Measurements from ENCODE around the gene EDIL3. TPM values are rescaled to one million over a fixed set of nuclear protein-coding genes. Genes with fewer than 3 reads are reported as not detected.

Gene EDIL3
- total and polyA plus RNA-seq, 2 of the 8 experiments (the other 6 are each of a cell fraction or from before 2014, with no cell fraction given): 14.7 to 47.2 TPM

DNA sequence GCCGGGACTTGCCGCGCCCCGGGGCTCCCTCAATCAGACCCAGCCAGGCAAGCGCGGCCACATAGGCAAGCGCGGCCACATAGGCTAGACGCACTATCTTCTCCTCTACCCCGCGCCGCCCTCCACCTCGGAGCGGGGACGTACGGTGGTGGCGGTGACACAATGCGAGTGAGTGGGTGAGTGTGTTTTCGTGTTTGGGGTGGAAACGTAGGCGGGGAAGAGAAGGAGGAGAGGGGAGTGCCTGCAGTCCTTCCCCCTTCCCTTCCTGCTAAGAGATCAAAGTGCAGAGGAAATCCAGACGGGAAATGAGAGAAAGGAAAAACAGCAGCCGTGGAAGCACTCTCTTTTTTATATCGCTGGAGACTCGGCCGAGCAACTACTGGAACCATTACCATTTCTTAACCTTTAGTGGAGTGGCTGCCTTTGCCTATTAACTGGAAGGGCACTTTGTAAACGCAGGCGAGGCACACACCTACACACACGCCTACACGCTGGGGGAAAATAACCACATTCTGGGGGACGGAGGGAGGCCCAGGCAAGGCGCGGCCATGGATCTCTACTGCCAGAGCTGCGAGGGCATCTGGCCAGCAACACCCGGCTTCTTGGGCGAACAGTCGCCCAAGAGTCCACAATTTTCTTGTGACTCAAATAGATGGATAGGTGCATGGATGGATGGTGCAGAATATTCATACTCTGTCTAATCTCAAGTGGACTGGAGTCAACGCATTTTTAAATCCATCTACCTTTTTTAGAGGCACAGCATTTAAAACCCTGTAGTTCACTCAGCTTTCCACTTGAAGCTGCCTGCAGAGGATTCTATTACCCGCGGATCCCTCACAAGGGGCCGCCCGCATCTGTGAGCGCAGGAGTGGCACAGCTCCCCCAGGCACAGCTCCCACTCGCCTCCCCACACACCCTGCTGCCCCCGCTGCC, 2.1 kb downstream of the EDIL3 start (continued):
- peak; percentile 50; the same call in 1 of the 2 replicates for TF ChIP-seq PHF8 (conservative IDR thresholded peaks at IDR 0.05; ENCODE audit: low read depth, low read length)
- TF ChIP-seq YY1 (IDR thresholded peaks at IDR 0.05; ENCODE audit: low read depth, low read length): peak; percentile 66
- TF ChIP-seq TAF1 (IDR thresholded peaks at IDR 0.05; ENCODE audit: low read depth, low read length): peak; percentile 64
- peak; percentile 87 for TF ChIP-seq KDM4A (IDR thresholded peaks at IDR 0.05; ENCODE audit: low read depth, low read length, severe bottlenecking)
- TF ChIP-seq POU5F1 (IDR thresholded peaks at IDR 0.05; ENCODE audit: low read depth, low read length): no peak
- TF ChIP-seq SRF (IDR thresholded peaks at IDR 0.05; ENCODE audit: low read depth, low read length): no peak
- TF ChIP-seq, protein P1, sequence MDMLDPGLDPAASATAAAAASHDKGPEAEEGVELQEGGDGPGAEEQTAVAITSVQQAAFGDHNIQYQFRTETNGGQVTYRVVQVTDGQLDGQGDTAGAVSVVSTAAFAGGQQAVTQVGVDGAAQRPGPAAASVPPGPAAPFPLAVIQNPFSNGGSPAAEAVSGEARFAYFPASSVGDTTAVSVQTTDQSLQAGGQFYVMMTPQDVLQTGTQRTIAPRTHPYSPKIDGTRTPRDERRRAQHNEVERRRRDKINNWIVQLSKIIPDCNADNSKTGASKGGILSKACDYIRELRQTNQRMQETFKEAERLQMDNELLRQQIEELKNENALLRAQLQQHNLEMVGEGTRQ (IDR thresholded peaks at IDR 0.05; ENCODE audit: low read length): no peak
- 0 out of 3 replicates have a peak, but pooled peaks of 1 of the 2 experiments have one; percentile 25 for TF ChIP-seq POLR2A (IDR thresholded peaks at IDR 0.05; ENCODE audit: control extremely low read depth in 1 of 2, low read depth in 2 of 2, low read length in 2 of 2)
- no peak for TF ChIP-seq RFX5 (IDR thresholded peaks at IDR 0.05; ENCODE audit: borderline replicate concordance, low read depth, low read length)
- TF ChIP-seq POLR2AphosphoS5 (IDR thresholded peaks at IDR 0.05; ENCODE audit: low read depth, low read length): peak; percentile 61
- TF ChIP-seq JUND (IDR thresholded peaks at IDR 0.05; ENCODE audit: low read length): no peak

Data from H1 (cell line).